Hair follicle dermal papilla cell (primary cell): ENCODE data around the gene FASTK. TPM values are rescaled to one million over a fixed set of nuclear protein-coding genes. Genes with fewer than 3 reads are reported as not detected.

Source experiments
- total RNA-seq: library from RNA; depleted of rRNA; stranded (reverse); fragments of >200 nt; gene quantifications from 2 replicates; pipeline ENCODE4 v1.2.3, GENCODE V29; 2012

Gene FASTK, protein sequence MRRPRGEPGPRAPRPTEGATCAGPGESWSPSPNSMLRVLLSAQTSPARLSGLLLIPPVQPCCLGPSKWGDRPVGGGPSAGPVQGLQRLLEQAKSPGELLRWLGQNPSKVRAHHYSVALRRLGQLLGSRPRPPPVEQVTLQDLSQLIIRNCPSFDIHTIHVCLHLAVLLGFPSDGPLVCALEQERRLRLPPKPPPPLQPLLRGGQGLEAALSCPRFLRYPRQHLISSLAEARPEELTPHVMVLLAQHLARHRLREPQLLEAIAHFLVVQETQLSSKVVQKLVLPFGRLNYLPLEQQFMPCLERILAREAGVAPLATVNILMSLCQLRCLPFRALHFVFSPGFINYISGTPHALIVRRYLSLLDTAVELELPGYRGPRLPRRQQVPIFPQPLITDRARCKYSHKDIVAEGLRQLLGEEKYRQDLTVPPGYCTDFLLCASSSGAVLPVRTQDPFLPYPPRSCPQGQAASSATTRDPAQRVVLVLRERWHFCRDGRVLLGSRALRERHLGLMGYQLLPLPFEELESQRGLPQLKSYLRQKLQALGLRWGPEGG
- total RNA-seq = 134 and 135 TPM in 2 replicates

DNA sequence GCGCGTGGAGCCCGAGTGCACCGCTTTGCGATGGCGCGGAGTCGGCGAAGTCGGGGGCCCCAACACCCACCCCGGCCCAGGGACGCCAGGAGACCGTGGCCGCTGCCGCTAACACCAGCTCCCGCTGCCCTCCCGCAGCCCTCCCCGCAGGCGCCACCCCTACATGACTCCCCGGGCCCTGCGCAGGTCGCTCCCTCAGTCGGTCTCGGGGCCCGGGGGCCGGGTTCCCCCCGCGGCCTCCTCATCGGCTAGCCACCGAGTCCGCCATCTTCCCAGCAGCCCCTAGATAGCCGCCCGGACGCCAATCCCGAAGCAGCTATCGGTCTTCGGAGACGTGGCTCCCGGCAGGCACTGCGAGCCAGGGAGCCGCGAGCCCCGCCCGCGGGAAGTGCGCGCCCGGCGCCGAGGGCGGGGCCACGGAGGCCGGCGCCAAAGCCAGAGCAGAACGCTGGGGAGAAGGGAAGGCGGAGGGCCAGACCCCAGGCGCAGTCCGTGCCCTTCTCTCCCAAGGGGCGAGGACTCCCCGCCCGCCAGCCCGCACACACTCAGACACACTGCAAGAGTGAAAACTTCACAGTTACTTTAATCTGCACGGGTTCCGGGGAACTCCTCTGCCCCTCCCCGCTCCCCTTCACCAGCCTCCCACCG lies at the start of gene FASTK:
TSS of gene FASTK (minus strand) at position 288 of the 648 bp plus-strand sequence. CDS start at position 245, 43 bp downstream.

DNA sequence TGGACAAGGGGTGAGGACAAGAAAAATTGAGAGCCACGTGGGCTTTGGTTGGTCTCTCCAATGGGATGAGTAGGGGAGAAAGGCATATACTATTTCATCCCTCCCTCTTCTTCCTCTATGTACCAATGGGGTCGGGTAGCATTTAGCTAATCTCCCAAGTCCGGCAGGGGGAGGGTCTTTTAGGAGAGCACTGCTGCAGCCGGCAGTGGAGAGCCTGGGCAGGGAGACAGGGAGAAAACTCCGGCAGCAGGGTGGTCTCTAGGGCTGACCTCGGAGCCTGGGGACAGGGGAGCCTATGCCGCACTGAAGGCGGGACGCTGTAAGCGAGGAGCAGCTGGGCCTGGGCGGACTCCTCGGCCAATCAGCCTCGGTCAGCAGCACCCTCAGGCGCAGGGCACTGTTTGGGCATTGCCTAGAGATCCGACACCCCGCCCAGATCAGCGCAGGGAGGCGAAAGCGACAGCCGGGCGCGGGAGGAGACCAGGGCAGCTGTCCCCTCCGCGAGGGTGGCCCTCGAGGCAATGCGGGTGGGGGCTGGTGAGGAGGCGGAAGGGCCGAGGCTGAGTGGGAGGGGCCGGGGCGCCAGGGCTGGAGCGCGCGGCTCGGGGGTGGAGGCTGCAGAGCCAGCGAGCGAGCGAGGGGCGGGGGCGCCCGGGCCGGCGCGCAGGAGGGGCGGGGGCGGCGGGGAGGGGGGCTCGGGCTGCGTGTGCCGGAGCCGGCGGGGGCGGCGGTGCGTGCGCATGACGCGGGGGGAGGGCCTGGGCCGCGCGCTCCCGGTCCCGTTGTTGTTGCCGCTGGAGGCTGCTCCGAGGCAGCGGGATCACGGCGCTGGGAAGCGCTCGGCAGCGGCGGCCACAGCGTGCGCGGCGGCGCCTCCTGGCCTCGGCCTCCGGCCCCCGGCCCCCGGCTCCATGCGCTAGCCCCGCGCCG lies 5.3 kb upstream of the FASTK start, which contains the start of gene AGAP3:
TSS of gene AGAP3 (plus strand) at position 785 of the 930 bp plus-strand sequence. CDS start 267 bp downstream, outside the sequence.

DNA sequence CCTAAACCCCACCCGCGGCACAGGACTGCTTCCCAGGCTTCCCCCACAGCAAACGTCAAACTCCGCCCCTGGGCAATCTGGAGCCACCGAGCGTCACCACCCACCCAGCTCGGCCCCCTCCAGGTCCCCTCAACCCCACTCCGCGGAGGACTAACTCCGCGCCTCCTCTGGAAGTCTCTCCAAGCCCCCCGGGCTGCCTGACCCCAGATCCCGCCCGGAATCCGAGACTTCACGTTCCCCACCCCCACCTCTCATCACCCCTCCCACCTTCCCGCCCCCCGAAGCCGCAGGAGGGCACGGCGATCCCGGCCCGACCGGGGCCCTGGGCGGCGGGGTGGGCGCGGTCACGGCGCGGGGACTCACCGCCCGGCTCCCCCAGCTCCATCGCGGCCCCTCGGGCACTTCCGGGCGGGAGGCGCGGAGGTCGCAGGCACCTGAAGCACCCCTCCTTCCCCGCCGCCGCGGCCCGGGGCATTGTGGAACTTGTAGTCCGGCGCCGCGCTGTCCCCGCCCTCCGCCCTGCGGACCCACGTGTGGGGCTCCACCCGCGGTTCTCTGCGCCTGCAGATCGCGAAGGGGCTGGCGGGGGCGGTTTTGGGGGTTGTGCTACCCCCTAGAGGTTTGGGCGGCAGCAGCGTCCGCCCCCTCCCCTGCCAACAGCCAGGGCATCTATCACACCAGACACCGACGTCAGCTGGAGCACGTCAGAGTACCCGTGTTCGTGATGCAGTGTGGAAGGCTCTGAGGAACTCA lies 2.6 kb upstream of the FASTK start, which contains the start of gene TMUB1:
TSS of gene TMUB1 (minus strand) at position 423 of the 753 bp plus-strand sequence. CDS start 930 bp downstream, outside the sequence.

DNA sequence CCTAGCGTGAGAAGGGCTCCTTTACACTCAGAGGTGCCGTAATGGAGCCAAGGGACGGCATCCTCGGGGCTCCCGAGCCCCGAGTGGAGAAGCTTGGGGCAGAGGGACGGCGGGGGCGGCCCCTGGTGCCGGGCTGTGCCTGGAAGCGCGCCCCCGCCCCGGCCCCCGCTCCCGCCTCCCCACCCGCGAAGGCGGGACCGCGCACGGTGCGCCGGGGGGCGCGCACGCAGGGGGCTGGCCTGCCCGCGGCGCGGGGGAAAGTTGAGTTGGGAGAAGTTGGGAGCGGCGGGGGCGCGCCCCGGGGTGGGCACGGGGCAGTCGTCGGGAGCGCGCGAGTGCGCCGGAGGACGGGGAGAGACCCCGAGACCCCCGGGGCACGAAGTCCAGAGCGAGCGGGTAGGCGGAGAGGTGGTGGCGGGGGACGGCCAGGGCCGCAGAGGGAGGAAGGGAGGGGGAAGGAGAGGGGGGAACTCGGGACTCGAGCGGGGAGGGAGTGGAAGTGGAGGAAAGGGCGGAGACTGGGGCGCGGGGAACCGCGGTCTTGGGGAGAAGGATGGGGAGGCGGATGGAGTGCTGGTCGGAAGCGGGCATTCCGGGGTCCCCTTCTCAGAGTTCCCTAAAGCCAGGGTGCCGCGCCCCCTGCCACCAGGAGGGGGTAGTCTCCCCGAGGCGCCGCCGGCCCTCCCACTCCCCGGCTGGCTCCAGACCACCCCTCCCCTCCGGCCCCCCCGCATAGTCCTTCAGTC lies 21.1 kb downstream of the FASTK start, which contains the start of gene SLC4A2:
TSS of gene SLC4A2 (plus strand) at position 223 of the 746 bp plus-strand sequence. CDS start 2,399 bp downstream, outside the sequence.

DNA sequence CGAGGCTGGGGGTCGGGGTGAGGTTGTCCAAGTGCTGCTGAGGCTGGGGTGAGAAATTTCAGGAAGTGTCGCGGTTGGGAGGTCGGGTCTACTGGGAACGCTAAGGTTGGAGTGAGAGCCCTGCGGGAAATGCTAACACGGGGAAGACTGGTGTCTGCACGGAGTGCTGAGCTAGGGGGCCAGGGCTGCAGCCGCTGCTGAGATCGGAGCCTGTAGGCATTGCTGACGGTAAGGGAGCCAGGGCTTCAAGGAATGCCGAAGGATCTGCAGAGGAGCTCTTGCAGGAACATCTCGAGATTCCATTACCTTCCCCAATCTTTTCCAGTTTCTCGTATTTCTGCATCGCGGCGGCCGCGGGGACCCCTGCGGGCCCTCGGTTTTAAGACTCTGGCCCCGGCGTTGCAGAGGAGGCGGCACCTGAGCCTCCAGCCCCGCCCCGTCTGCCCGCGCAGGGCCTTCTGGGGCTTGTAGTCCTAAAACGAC lies 23.1 kb downstream of the FASTK start, which contains the start of gene CDK5:
TSS of gene CDK5 (minus strand) at position 392 of the 483 bp plus-strand sequence. CDS start at position 343, 49 bp downstream.

DNA sequence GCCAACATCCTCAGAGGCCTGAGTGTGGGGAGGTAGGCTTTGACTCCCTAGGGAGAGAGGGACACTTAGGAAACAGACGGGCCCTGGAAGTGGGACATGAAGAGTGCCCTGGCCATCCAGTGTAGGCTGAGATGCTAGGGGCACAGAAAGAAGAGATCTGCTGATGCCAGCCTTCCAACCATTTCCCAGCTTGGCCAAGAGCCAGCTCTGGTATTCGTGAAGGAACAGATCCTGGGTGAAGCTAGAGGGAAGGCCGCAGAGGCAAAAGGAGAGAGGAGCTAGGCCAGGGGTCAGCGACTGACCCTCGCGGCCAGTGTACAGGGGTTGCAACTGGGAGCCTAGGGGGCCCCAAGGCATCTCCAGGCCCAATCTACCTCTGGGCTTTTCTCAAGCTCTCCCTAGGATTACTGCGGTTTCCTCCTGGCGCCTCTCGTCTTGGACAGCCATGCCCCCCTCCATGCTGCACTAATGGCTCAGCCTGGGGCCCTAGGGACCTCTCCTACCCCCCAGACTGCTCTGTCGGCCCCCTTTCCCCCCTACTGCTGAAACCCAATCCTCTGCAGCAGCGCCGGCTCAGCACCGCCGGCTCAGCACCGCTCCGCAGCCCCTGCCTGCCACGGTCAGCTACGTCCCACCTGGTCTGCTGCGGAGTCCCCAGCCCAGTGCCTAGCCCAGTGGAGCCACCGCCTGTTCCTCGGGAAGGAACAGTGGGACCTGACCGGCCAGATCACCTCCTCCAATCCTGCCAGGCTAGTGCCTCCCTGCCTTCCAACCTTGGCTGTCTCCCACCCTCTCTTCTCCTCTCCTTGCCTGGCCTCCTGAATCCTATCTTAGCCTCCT lies 32.4 kb downstream of the FASTK start, which contains the start of gene ASIC3:
TSS of gene ASIC3 (plus strand) at position 556 of the 840 bp plus-strand sequence. CDS start 355 bp downstream, outside the sequence.

DNA sequence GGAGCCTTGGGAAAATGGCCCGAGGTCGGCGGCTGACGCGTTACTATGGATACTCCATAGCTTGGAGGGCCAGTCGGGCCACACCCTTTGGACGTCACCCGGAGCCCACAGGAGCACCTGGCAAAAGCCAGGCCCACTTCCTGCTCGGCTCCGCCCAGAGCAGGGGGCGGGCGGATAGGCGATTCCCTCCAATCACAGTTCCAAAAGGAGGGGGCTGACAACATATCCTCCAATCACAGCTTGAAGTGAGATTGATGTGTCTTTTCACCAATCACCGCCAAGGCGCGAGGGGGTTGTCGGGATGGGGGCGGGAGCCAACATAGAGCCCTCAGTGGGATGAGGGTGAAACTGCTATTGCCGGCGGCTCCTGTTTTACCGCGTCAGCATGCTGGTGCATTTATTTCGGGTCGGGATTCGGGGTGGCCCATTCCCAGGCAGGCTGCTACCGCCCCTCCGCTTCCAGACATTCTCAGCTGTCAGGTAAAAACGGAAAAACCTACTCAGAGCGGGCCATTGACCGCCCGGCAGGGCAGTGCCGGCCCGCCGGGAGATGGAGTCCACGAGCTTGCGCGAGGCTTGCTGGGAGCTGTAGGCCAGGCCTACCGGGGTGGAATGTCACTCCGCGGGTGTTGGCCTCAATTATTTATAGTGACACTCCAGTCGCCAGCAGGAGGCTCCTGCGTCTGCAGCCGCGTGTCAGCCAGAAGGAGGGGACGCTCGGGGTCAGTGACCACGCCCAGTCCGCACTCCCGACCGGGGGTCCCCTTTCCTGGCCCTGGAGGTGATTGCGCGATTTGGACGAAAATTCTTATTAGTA lies 52.3 kb downstream of the FASTK start, which contains the start of gene ABCB8:
TSS of gene ABCB8 (plus strand) at position 320 of the 817 bp plus-strand sequence. CDS start at position 386, 66 bp downstream.

Other genes starting within 250 kb of the FASTK start
- gene AOC1, start 228.3 kb downstream of the FASTK start, total RNA-seq = not detected in 2 replicates
- 0.16 TPM in 1 of 2 replicates, not detected in the other for gene KCNH2, start 102.5 kb downstream of the FASTK start, total RNA-seq
- 1.5 and 3.9 TPM in 2 replicates for gene NOS3, start 89.8 kb downstream of the FASTK start, total RNA-seq
- under 0.01 and 0.16 TPM in 2 replicates for gene ATG9B, start 56.3 kb downstream of the FASTK start, total RNA-seq
- gene ABCB8, start 52.4 kb downstream of the FASTK start, total RNA-seq = 33.9 and 37.3 TPM in 2 replicates
- 0.12 and 0.16 TPM in 2 replicates for gene ASIC3, start 32.3 kb downstream of the FASTK start, total RNA-seq
- 12.2 and 12.4 TPM in 2 replicates for gene CDK5, start 22.9 kb downstream of the FASTK start, total RNA-seq
- gene SLC4A2, start 21.2 kb downstream of the FASTK start, total RNA-seq = 69.2 and 82.3 TPM in 2 replicates
- gene TMUB1, start 2.7 kb upstream of the FASTK start, total RNA-seq = 18.3 and 24.5 TPM in 2 replicates
- 42.9 and 73.5 TPM in 2 replicates for gene AGAP3, start 5.7 kb upstream of the FASTK start, total RNA-seq
- gene GBX1, start 86.9 kb upstream of the FASTK start, total RNA-seq = not detected in 2 replicates
- not detected in 2 replicates for gene ASB10, start 106.4 kb upstream of the FASTK start, total RNA-seq
- not detected in 2 replicates for gene H2BK1, start 129.7 kb upstream of the FASTK start, total RNA-seq
- 56.0 and 57.3 TPM in 2 replicates for gene ABCF2, start 146.4 kb upstream of the FASTK start, total RNA-seq
- gene CHPF2, start 151.7 kb upstream of the FASTK start, total RNA-seq = 94.7 and 105 TPM in 2 replicates
- gene SMARCD3, start 167.9 kb upstream of the FASTK start, total RNA-seq = 46.2 and 52.7 TPM in 2 replicates